HCT116 (cell line): ENCODE measurements around the gene IGF2R. TPM values are rescaled to one million over a fixed set of nuclear protein-coding genes. Genes with fewer than 3 reads are reported as not detected.

Experiments
- ATAC-seq: fragments of 200-7000 bp; cut with Tn5 transposase; 2 replicates; pipeline ENCODE4 v1.9.1; 2020; ENCODE audit warnings: mild to moderate bottlenecking, moderate library complexity
- BruUV-seq: library from RNA; stranded (reverse); fragments of 400-500 nt; replicated peaks from 2 replicates; lab custom pipeline; 2021; lab: Mats Ljungman, UMichigan
- CTCF ChIA-PET: fragments of 300-600 bp; sonication (Branson Sonifier 250); formaldehyde crosslinking; loops from one replicate; lab custom pipeline; 2021; ENCODE audit warnings: antibody characterized with exemption; lab: Charles Lee
- POLR2A ChIA-PET: fragments of 300-600, 350-600 bp; sonication (Branson Sonifier 250); formaldehyde crosslinking; loops from one replicate; lab custom pipeline; 2021; ENCODE audit warnings: antibody characterized with exemption; lab: Charles Lee
- RAD21 ChIA-PET, 2 experiments: fragments of 300-600 bp; sonication (Branson Sonifier 250); formaldehyde crosslinking; loops; one replicate each; lab custom pipeline; 2023; ENCODE audit warnings: low total read pairs in 2 of 2; ENCODE audit not compliant: uncharacterized antibody in 2 of 2, unreplicated experiment in 2 of 2, low non-redundant PET in 1 of 2; lab: Charles Lee
- DNase-seq: peaks from one replicate; pipeline ENCODE4 v3.0.0-alpha.2; 2010; ENCODE audit warnings: low read depth, low spot score
- H2AFZ ChIP-seq: fragments of 200-600 bp; shearing (Covaris generic), sonication (generic); 2 replicates; pipeline ENCODE4 v1.6.1; 2017; ENCODE audit warnings: low read depth, mixed run types, mixed read lengths, antibody characterized with exemption, low read length; ENCODE audit not compliant: poor library complexity, severe bottlenecking
- H3K27ac ChIP-seq: 2 replicates; pipeline ENCODE4 v1.5.1; 2012; ENCODE audit warnings: low read depth, low read length
- H3K27me3 ChIP-seq: fragments of 200-600 bp; sonication (generic); 2 replicates; pipeline ENCODE4 v1.6.1; 2016; ENCODE audit warnings: mixed run types, low read length, mixed read lengths; ENCODE audit not compliant: insufficient read depth
- H3K36me3 ChIP-seq, 2 experiments: fragments of 200-500 bp in 1 of 2; fragments of 200-600 bp in 1 of 2; sonication (Bioruptor generic) in 1 of 2; sonication (generic) in 1 of 2; 2 replicates each; pipeline versions ENCODE4 v1.5.1 to v1.6.1; 2014 to 2016; ENCODE audit warnings: low read length in 2 of 2, inconsistent platforms in 1 of 2, mixed read lengths in 1 of 2, mixed run types in 1 of 2; ENCODE audit not compliant: insufficient read depth in 2 of 2, control insufficient read depth in 1 of 2
- H3K4me1 ChIP-seq, 2 experiments: fragments of 200-600 bp in 1 of 2; sonication (generic) in 1 of 2; 2 replicates each; pipeline versions ENCODE4 v1.5.1 to v1.6.1; 2012 to 2017; ENCODE audit warnings: low read length in 2 of 2, inconsistent platforms in 1 of 2, mild to moderate bottlenecking in 1 of 2, mixed read lengths in 1 of 2, mixed run types in 1 of 2, moderate library complexity in 1 of 2; ENCODE audit not compliant: insufficient read depth in 2 of 2, control insufficient read depth in 1 of 2
- H3K4me2 ChIP-seq: fragments of 200-600 bp; sonication (generic); 2 replicates; pipeline ENCODE4 v1.6.1; 2017; ENCODE audit warnings: mixed run types, low read length, mixed read lengths
- H3K4me3 ChIP-seq, 2 experiments: fragments of 200-600 bp in 1 of 2; sonication (generic) in 1 of 2; replicated peaks in 1 of 2; 2 replicates each; pipeline ENCODE4 v1.5.1; 2011 to 2016; ENCODE audit warnings: low read length in 2 of 2, control low read depth in 1 of 2, low read depth in 1 of 2, mild to moderate bottlenecking in 1 of 2, mixed read lengths in 1 of 2, mixed run types in 1 of 2
- H3K79me2 ChIP-seq: fragments of 200-600 bp; sonication (generic); 2 replicates; pipeline ENCODE4 v1.6.1; 2017; ENCODE audit warnings: mild to moderate bottlenecking, mixed run types, low read length, moderate library complexity, mixed read lengths; ENCODE audit not compliant: insufficient read depth
- H3K9ac ChIP-seq: fragments of 200-600 bp; sonication (generic); 2 replicates; pipeline ENCODE4 v1.6.1; 2016; ENCODE audit warnings: low read length, mixed read lengths
- H3K9me2 ChIP-seq: fragments of 200-600 bp; sonication (generic), shearing (Covaris generic); 2 replicates; pipeline ENCODE4 v1.6.1; 2017; ENCODE audit warnings: mixed run types, mild to moderate bottlenecking, moderate library complexity; ENCODE audit not compliant: insufficient read depth
- H3K9me3 ChIP-seq, 2 experiments: fragments of 200-500 bp in 1 of 2; fragments of 200-600 bp in 1 of 2; sonication (Bioruptor generic) in 1 of 2; sonication (generic) in 1 of 2; 2 replicates each; pipeline ENCODE4 v1.6.1; 2014 to 2017; ENCODE audit warnings: low read length in 2 of 2, mixed read lengths in 2 of 2, inconsistent platforms in 1 of 2, low read depth in 1 of 2, mild to moderate bottlenecking in 1 of 2, mixed run types in 1 of 2, moderate library complexity in 1 of 2; ENCODE audit not compliant: control insufficient read depth in 1 of 2, insufficient read depth in 1 of 2
- H4K20me1 ChIP-seq: fragments of 200-600 bp; sonication (generic), shearing (Covaris generic); 2 replicates; pipeline ENCODE4 v1.6.1; 2017; ENCODE audit warnings: mixed run types, mild to moderate bottlenecking, moderate library complexity; ENCODE audit not compliant: insufficient read depth
- EZH2phosphoT487 ChIP-seq: fragments of 200-600 bp; IDR thresholded peaks from 2 replicates; pipeline ENCODE4 v1.6.1; 2018; ENCODE audit warnings: antibody characterized with exemption, borderline replicate concordance
- FOSL1 ChIP-seq: IDR thresholded peaks from 2 replicates; pipeline ENCODE4 v1.6.1; 2012; ENCODE audit warnings: low read depth
- POLR2AphosphoS5 ChIP-seq: IDR thresholded peaks from 2 replicates; pipeline ENCODE4 v1.6.1; 2011; ENCODE audit warnings: mild to moderate bottlenecking, low read depth, low read length, moderate library complexity
- RAD21 ChIP-seq: IDR thresholded peaks from 2 replicates; pipeline ENCODE4 v1.6.1; 2012; ENCODE audit warnings: low read depth, mild to moderate bottlenecking
- SP1 ChIP-seq: IDR thresholded peaks from 2 replicates; pipeline ENCODE4 v1.6.1; 2012; ENCODE audit warnings: low read depth
- SRF ChIP-seq: IDR thresholded peaks from 2 replicates; pipeline ENCODE4 v1.6.1; 2012; ENCODE audit warnings: low read depth
- YY1 ChIP-seq: IDR thresholded peaks from 2 replicates; pipeline ENCODE4 v1.6.1; 2011; ENCODE audit warnings: low read length, low read depth, moderate library complexity, mild to moderate bottlenecking; ENCODE audit not compliant: insufficient replicate concordance; ENCODE audit errors: extremely low read depth
- intact Hi-C: fragments of 100-400 bp; cut with micrococcal nuclease; formaldehyde crosslinking; loops from 2 replicates; pipeline ENCODE4 v1.10.0; 2022
- total RNA-seq: library from RNA; stranded (reverse); gene quantifications from one replicate; pipeline ENCODE4 v1.2.1, GENCODE V29; 2021; ENCODE audit not compliant: unreplicated experiment
- TF ChIP-seq, protein P1 (sequence below): IDR thresholded peaks from 2 replicates; pipeline ENCODE4 v1.6.1; 2012; ENCODE audit warnings: low read depth
- TF ChIP-seq, protein P2 (sequence below): IDR thresholded peaks from 2 replicates; pipeline ENCODE4 v1.6.1; 2012
- TF ChIP-seq, protein P3 (sequence below): IDR thresholded peaks from 2 replicates; pipeline ENCODE4 v1.6.1; 2011; ENCODE audit warnings: mild to moderate bottlenecking, low read length, moderate library complexity; ENCODE audit not compliant: insufficient replicate concordance; ENCODE audit errors: extremely low read depth

IGF2R gene
- total RNA-seq, 1 experiment from 2014 or later, result 37.0 TPM

DNA sequence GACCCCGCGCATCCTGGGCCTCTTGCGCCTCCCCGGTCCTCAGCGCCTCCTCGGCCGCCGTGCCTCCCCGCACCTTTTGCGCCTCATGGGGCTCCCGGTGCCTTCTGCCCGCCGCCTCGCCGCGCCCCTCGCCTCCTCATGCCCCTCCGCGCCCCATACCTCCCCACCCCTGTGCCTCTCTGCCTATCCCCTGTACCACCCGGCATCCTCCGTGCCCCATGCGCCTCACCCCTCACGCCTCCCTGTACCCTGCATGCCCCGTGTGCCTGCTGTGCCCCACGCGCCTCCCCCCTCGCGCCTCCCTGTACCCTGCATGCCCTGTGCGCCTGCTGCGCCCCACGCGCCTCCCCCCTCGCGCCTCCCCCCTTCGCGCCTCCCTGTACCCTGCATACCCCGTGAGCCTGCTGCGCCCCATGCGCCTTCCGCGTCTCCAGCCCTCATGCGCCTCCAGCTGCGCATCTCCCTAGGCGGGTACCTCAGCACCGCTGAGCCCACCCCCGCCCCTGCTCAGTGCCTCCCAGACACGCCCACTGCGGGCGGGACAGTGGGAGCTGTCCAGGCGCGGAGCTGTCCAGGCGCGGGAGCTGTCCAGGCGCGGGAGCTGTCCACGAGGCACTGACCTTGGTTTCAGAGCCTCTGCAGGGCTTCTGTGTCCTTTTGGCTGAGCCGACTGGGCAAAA is 37.1 kb downstream of the IGF2R start:
- H4K20me1 ChIP-seq, result no peaks in the 10 kb centered on the region
- H3K4me2 ChIP-seq, result no peak overlapping the region
- POLR2A ChIA-PET, result no interaction called here
- no peak overlapping the region for H3K27ac ChIP-seq
- no peak overlapping the region for H2AFZ ChIP-seq
- no peaks in the 10 kb centered on the region for H3K9me2 ChIP-seq
- ATAC-seq (no peak), DNase-seq (no peak)
- H3K79me2 ChIP-seq, result peaks cover 32% of the 10 kb centered on the region; the same call in 1 of the 2 replicates
- H3K27me3 ChIP-seq, result no peaks in the 10 kb centered on the region
- H3K36me3 ChIP-seq, result peaks cover 0 to 11% of the 10 kb centered on the region in 2 experiments; a peak in 2 of 4 replicates
- RAD21 ChIA-PET, result no interaction called here
- intact Hi-C loops, result no loop called here
- peaks cover 0 to 5% of the 10 kb centered on the region in 2 experiments; a peak in 2 of 4 replicates for H3K9me3 ChIP-seq
- CTCF ChIA-PET, result no interaction called here
- no TSS peak for BruUV-seq
- TF ChIP-seq SRF, result no peak
- TF ChIP-seq, protein P1, sequence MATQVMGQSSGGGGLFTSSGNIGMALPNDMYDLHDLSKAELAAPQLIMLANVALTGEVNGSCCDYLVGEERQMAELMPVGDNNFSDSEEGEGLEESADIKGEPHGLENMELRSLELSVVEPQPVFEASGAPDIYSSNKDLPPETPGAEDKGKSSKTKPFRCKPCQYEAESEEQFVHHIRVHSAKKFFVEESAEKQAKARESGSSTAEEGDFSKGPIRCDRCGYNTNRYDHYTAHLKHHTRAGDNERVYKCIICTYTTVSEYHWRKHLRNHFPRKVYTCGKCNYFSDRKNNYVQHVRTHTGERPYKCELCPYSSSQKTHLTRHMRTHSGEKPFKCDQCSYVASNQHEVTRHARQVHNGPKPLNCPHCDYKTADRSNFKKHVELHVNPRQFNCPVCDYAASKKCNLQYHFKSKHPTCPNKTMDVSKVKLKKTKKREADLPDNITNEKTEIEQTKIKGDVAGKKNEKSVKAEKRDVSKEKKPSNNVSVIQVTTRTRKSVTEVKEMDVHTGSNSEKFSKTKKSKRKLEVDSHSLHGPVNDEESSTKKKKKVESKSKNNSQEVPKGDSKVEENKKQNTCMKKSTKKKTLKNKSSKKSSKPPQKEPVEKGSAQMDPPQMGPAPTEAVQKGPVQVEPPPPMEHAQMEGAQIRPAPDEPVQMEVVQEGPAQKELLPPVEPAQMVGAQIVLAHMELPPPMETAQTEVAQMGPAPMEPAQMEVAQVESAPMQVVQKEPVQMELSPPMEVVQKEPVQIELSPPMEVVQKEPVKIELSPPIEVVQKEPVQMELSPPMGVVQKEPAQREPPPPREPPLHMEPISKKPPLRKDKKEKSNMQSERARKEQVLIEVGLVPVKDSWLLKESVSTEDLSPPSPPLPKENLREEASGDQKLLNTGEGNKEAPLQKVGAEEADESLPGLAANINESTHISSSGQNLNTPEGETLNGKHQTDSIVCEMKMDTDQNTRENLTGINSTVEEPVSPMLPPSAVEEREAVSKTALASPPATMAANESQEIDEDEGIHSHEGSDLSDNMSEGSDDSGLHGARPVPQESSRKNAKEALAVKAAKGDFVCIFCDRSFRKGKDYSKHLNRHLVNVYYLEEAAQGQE, result peak; percentile 8; the same call in 1 of the 2 replicates
- no peak overlapping the region for H3K9ac ChIP-seq
- no peaks in the 10 kb centered on the region for H3K4me1 ChIP-seq
- H3K4me3 ChIP-seq, result no peak overlapping the region

DNA sequence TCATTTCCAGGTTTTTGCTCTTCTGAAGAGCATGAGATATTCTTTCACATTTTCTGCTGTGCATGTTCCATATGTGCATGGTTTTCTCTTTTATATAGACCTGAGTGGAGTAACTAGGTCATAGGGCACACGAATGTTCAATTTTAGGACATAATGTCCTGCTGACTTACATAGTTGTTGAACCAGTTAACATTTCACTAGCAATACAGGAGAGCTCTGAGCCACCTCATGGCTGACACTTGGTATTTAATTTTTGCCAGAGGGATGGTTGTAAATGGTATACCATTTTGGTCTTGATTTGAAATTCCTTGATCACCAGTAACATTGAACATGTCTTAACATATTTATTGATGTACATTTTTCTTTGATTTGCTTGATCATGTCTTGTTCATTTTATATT is 38.3 kb downstream of the IGF2R start:
- Histone ChIP-seq H2AFZ (no peak overlapping the region), H3K27me3 (no peaks in the 10 kb centered on the region), H3K9me2 (no peaks in the 10 kb centered on the region), H3K9me3 (peaks cover 0 to 5% of the 10 kb centered on the region in 2 experiments; a peak in 2 of 4 replicates), H3K9ac (no peak overlapping the region), H3K27ac (no peak overlapping the region), H3K79me2 (peaks cover 27% of the 10 kb centered on the region; the same call in 1 of the 2 replicates), H3K4me3 (no peak overlapping the region), H4K20me1 (no peaks in the 10 kb centered on the region), H3K4me1 (no peaks in the 10 kb centered on the region), H3K4me2 (no peak overlapping the region), H3K36me3 (peaks cover 0 to 12% of the 10 kb centered on the region in 2 experiments; a peak in 2 of 4 replicates)
- no TSS peak for BruUV-seq
- ATAC-seq, result no peak
- no peak for DNase-seq
- intact Hi-C loops, result no loop called here
- POLR2A ChIA-PET, result no interaction called here
- CTCF ChIA-PET, result no interaction called here
- RAD21 ChIA-PET, result no interaction called here
- TF ChIP-seq, protein P2, sequence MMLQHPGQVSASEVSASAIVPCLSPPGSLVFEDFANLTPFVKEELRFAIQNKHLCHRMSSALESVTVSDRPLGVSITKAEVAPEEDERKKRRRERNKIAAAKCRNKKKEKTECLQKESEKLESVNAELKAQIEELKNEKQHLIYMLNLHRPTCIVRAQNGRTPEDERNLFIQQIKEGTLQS, result no peak
- TF ChIP-seq SRF (no peak), SP1 (no peak), RAD21 (no peak), EZH2phosphoT487 (no peak), POLR2AphosphoS5 (no peak), FOSL1 (no peak), YY1 (no peak)
- TF ChIP-seq, protein P3, sequence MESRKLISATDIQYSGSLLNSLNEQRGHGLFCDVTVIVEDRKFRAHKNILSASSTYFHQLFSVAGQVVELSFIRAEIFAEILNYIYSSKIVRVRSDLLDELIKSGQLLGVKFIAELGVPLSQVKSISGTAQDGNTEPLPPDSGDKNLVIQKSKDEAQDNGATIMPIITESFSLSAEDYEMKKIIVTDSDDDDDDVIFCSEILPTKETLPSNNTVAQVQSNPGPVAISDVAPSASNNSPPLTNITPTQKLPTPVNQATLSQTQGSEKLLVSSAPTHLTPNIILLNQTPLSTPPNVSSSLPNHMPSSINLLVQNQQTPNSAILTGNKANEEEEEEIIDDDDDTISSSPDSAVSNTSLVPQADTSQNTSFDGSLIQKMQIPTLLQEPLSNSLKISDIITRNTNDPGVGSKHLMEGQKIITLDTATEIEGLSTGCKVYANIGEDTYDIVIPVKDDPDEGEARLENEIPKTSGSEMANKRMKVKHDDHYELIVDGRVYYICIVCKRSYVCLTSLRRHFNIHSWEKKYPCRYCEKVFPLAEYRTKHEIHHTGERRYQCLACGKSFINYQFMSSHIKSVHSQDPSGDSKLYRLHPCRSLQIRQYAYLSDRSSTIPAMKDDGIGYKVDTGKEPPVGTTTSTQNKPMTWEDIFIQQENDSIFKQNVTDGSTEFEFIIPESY, result no peak
